ENCODE data around the gene MTHFD1L. TPM values are rescaled to one million over a fixed set of nuclear protein-coding genes. Genes with fewer than 3 reads are reported as not detected.

The MTHFD1L gene
- total and polyA plus RNA-seq, 9 of the 15 experiments (the other 6 are each of a cell fraction or from before 2014, with no cell fraction given), result 20.9 to 128 (median 61.0) TPM

DNA sequence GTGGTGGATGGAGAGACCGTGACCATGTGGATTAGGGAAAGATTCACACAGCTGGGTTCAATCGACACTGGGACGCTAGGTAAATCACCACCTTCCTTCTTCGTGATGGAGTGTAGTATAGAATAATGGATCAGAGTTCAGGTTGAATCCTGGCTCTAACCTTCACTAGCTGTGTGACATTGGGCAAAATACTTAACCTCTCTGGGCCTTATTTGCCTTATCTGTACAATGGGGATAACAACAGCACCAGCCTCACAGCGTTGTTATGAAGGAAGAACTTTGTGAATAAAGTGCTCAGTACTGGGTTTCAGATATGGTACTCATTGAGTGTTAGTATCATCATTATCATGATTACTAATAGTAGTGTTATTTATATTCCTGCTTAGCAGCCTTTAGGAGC lies 248.1 kb downstream of the MTHFD1L start:
- ATAC-seq, result no peak
- no TSS peak for BruUV-seq (replicated peaks)
- no peak for FAIRE-seq

More for the DNA sequence above, 248.1 kb downstream of the MTHFD1L start:
- no peak overlapping the region for H3K9ac ChIP-seq (ENCODE audit: insufficient read depth in 1 of 2, low read depth in 2 of 2, low read length in 2 of 2)
- H3K4me2 ChIP-seq (ENCODE audit: insufficient read depth, low read length), result no peak overlapping the region
- POLR2A ChIA-PET, result interaction anchor here (0.5 kb wide), 1 partner anchor 253 kb away, joined by 3 read pairs; no protein-coding TSS in a partner anchor
- H2AFZ ChIP-seq (ENCODE audit: low read depth, low read length), result no peak overlapping the region
- WGBS (ENCODE audit: insufficient coverage, low coverage, missing lambda C conversion rate), result 9% methylated on average over 5 of the region's 5 CpGs
- in situ Hi-C loops (cut with MboI) (no loop called here), intact Hi-C loops (cut with micrococcal nuclease) (loop anchor here (10.0 kb wide), 1 partner anchor 211 kb away; no protein-coding TSS in a partner anchor)
- H3K9me3 ChIP-seq (replicated peaks; ENCODE audit: control insufficient read depth, insufficient read depth, low read depth, low read length), result no peaks in the 10 kb centered on the region
- CTCF ChIA-PET (ENCODE audit: low intra/inter-chr PET ratio), result no interaction called here
- H3K79me2 ChIP-seq (ENCODE audit: control insufficient read depth, insufficient read depth, low read length), result no peaks in the 10 kb centered on the region
- H3K4me1 ChIP-seq (replicated peaks in 1 of 2; ENCODE audit: control insufficient read depth in 2 of 2, insufficient read depth in 2 of 2, low read length in 2 of 2), result no peaks in the 10 kb centered on the region; a peak in 1 of 5 replicates
- H3K27ac ChIP-seq (ENCODE audit: extremely low read depth, low read depth, low read length), result no peak overlapping the region
- H3K4me3 ChIP-seq, result no peak overlapping the region
- H3K9me1 ChIP-seq (ENCODE audit: control insufficient read depth, insufficient read depth, low read length), result no peaks in the 10 kb centered on the region
- peaks cover 5% of the 10 kb centered on the region for H4K20me1 ChIP-seq (replicated peaks; ENCODE audit: control insufficient read depth, insufficient read depth, low read length)
- H3K27me3 ChIP-seq (ENCODE audit: control insufficient read depth in 2 of 2, insufficient read depth in 2 of 2, low read length in 2 of 2), result peaks cover 38 to 73% of the 10 kb centered on the region in 2 experiments
- DNase-seq (ENCODE audit: extremely low read depth in 1 of 4, low spot score in 3 of 4), result no peak
- no peaks in the 10 kb centered on the region for H3K36me3 ChIP-seq (ENCODE audit: control insufficient read depth, insufficient read depth, low read length)
- TF ChIP-seq ZFP36 (IDR thresholded peaks at IDR 0.05; ENCODE audit: low read depth, low read length, partially characterized antibody), result peak; percentile 83
- TF ChIP-seq RBM25 (IDR thresholded peaks at IDR 0.05; ENCODE audit: low read depth, low read length, severe bottlenecking), result peak; percentile 93
- peak; percentile 50 to 69 for TF ChIP-seq KDM1A (IDR thresholded peaks at IDR 0.05)
- peak; percentile 25; the same call in 1 of the 2 replicates for TF ChIP-seq ADNP (tag; IDR thresholded peaks at IDR 0.05)
- TF ChIP-seq, protein P1, sequence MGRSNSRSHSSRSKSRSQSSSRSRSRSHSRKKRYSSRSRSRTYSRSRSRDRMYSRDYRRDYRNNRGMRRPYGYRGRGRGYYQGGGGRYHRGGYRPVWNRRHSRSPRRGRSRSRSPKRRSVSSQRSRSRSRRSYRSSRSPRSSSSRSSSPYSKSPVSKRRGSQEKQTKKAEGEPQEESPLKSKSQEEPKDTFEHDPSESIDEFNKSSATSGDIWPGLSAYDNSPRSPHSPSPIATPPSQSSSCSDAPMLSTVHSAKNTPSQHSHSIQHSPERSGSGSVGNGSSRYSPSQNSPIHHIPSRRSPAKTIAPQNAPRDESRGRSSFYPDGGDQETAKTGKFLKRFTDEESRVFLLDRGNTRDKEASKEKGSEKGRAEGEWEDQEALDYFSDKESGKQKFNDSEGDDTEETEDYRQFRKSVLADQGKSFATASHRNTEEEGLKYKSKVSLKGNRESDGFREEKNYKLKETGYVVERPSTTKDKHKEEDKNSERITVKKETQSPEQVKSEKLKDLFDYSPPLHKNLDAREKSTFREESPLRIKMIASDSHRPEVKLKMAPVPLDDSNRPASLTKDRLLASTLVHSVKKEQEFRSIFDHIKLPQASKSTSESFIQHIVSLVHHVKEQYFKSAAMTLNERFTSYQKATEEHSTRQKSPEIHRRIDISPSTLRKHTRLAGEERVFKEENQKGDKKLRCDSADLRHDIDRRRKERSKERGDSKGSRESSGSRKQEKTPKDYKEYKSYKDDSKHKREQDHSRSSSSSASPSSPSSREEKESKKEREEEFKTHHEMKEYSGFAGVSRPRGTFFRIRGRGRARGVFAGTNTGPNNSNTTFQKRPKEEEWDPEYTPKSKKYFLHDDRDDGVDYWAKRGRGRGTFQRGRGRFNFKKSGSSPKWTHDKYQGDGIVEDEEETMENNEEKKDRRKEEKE (IDR thresholded peaks at IDR 0.05; ENCODE audit: borderline replicate concordance in 1 of 2, control insufficient read depth in 1 of 2, low read depth in 2 of 2, low read length in 1 of 2), result no peak
- TF ChIP-seq, protein P2, sequence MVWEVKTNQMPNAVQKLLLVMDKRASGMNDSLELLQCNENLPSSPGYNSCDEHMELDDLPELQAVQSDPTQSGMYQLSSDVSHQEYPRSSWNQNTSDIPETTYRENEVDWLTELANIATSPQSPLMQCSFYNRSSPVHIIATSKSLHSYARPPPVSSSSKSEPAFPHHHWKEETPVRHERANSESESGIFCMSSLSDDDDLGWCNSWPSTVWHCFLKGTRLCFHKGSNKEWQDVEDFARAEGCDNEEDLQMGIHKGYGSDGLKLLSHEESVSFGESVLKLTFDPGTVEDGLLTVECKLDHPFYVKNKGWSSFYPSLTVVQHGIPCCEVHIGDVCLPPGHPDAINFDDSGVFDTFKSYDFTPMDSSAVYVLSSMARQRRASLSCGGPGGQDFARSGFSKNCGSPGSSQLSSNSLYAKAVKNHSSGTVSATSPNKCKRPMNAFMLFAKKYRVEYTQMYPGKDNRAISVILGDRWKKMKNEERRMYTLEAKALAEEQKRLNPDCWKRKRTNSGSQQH (CRISPR knock-in tag; IDR thresholded peaks at IDR 0.05), result no peak
- TF ChIP-seq BCOR (IDR thresholded peaks at IDR 0.05), result peak; percentile 87
- peak; percentile 43; the same call in 1 of the 2 replicates for TF ChIP-seq CBX1 (IDR thresholded peaks at IDR 0.05; ENCODE audit: low read depth)

Measured in K562 (cell line).